A673 (cell line): ENCODE measurements around the gene CAPZB.

ENCODE experiments used
- CTCF ChIP-seq: fragments of 300-800, 200-600 bp; sonication (generic); conservative IDR thresholded peaks from 2 replicates; pipeline ENCODE4 v1.5.1; 2017; ENCODE audit warnings: low read depth, mild to moderate bottlenecking, antibody characterized with exemption, low read length, moderate library complexity, mixed read lengths
- EZH2 ChIP-seq: fragments of 200-600 bp; sonication (generic); IDR thresholded peaks from 2 replicates; pipeline ENCODE4 v1.6.1; 2017; ENCODE audit warnings: borderline replicate concordance, low read depth, mild to moderate bottlenecking, mixed read lengths, antibody characterized with exemption, low read length; ENCODE audit not compliant: poor library complexity, severe bottlenecking

GRCh38 chr1:19324665-19324990 lies 160.7 kb downstream of the CAPZB start:
- no peak for TF ChIP-seq CTCF
- no peak for TF ChIP-seq EZH2
